Upper lobe of left lung (tissue), 6 donors: Measurements from ENCODE around the gene CHST14. TPM values are rescaled to one million over a fixed set of nuclear protein-coding genes. Genes with fewer than 3 reads are reported as not detected.

Experiments
- ATAC-seq, 2 donors: fragments of 200-7000 bp; cut with Tn5 transposase; one replicate each; pipeline ENCODE4 v1.9.1; 2022; ENCODE audit warnings: mild to moderate bottlenecking in 2 of 2, moderate library complexity in 2 of 2; ENCODE audit not compliant: low FRiP score in 2 of 2
- DNase-seq, 2 donors: peaks; one replicate each; pipeline ENCODE4 v3.0.0-alpha.2; 2019 to 2020
- H3K27ac ChIP-seq, 4 donors: fragments of 200-600 bp; sonication (generic); one replicate each; pipeline ENCODE4 v1.5.1; 2016 to 2019
- H3K27me3 ChIP-seq, 4 donors: fragments of 200-600 bp; sonication (generic); one replicate each; pipeline ENCODE4 v1.5.1; 2017 to 2019
- H3K36me3 ChIP-seq, 4 donors: fragments of 200-600 bp; sonication (generic); one replicate each; pipeline ENCODE4 v1.5.1; 2016 to 2019
- H3K4me1 ChIP-seq, 4 donors: fragments of 200-600 bp; sonication (generic); one replicate each; pipeline ENCODE4 v1.5.1; 2018 to 2019
- H3K4me3 ChIP-seq, 4 donors: fragments of 200-600 bp; sonication (generic); one replicate each; pipeline ENCODE4 v1.5.1; 2017 to 2019; ENCODE audit warnings: mild to moderate bottlenecking in 2 of 4, moderate library complexity in 1 of 4
- H3K9me3 ChIP-seq, 4 donors: fragments of 200-600 bp; sonication (generic); one replicate each; pipeline ENCODE4 v1.5.1; 2018 to 2019
- EP300 ChIP-seq, 4 donors: sonication (generic); formaldehyde crosslinking; IDR thresholded peaks; one replicate each; pipeline ENCODE4 v1.5.1; 2017; ENCODE audit warnings: antibody characterized with exemption in 4 of 4, control low read depth in 2 of 4
- POLR2A ChIP-seq, 4 donors: fragments of 450-650 bp; IDR thresholded peaks; one replicate each; pipeline ENCODE4 v1.5.1; 2016 to 2017; ENCODE audit warnings: antibody characterized with exemption in 4 of 4, mild to moderate bottlenecking in 2 of 4
- POLR2AphosphoS5 ChIP-seq, 2 donors: sonication (generic); formaldehyde crosslinking; IDR thresholded peaks; one replicate each; pipeline ENCODE4 v1.5.1; 2017; ENCODE audit warnings: antibody characterized with exemption in 2 of 2
- WGBS, 2 donors: methylation state at CpG; one replicate each; pipeline ENCODE4 v1.1.5; 2017 to 2018; 5-methylcytosine and 5-hydroxymethylcytosine counted together
- total RNA-seq, 6 donors: library from RNA; depleted of rRNA in 4 of 6; stranded (reverse); fragments of >200 nt in 4 of 6; gene quantifications; one replicate each; pipeline versions ENCODE4 v1.1.0 to v1.2.1, GENCODE V29; 2016 to 2021
- TF ChIP-seq, protein P1 (sequence below), 6 experiments: fragments of 450-650 bp in 4 of 6; fragments of 200-600 bp in 2 of 6; sonication (generic) in 2 of 6; IDR thresholded peaks; one replicate each; pipeline ENCODE4 v1.5.1; 2016 to 2019; ENCODE audit warnings: antibody characterized with exemption in 6 of 6
- donor health status: DM: no; HTN: no; CAD: no; lungs with moderate emphysema.
- donor health status: DM: no; HTN: yes; CAD: no; lungs with severe emphysema.

Gene CHST14
- total RNA-seq, 6 donors from 2014 or later: 3.1 to 20.6 (median 14.6) TPM

DNA sequence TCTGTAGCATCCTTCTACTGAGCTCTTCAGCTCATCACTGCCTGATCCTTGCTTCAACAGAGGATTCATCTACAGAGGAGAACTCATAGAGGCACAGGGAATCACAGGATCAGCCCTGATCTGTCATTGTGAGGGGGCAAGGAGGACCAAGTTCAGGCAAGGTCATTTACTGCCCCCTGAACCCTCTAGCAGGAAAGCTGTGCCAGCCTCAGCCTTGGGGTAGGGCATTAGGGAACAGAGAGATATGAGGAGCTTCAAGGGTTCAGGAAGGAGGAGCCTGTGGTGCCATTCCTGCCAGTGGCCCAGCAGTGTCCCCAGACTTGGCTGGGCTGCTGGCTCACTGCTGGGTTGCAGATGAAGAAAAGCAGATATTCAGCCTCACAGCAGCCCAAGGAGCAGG, 8.2 kb downstream of the CHST14 start:
- TF ChIP-seq POLR2AphosphoS5 (IDR thresholded peaks at IDR 0.05): no peak
- no peak for TF ChIP-seq POLR2A (IDR thresholded peaks at IDR 0.05)
- no peak for TF ChIP-seq EP300 (IDR thresholded peaks at IDR 0.05)
- TF ChIP-seq, protein P1, sequence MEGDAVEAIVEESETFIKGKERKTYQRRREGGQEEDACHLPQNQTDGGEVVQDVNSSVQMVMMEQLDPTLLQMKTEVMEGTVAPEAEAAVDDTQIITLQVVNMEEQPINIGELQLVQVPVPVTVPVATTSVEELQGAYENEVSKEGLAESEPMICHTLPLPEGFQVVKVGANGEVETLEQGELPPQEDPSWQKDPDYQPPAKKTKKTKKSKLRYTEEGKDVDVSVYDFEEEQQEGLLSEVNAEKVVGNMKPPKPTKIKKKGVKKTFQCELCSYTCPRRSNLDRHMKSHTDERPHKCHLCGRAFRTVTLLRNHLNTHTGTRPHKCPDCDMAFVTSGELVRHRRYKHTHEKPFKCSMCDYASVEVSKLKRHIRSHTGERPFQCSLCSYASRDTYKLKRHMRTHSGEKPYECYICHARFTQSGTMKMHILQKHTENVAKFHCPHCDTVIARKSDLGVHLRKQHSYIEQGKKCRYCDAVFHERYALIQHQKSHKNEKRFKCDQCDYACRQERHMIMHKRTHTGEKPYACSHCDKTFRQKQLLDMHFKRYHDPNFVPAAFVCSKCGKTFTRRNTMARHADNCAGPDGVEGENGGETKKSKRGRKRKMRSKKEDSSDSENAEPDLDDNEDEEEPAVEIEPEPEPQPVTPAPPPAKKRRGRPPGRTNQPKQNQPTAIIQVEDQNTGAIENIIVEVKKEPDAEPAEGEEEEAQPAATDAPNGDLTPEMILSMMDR (IDR thresholded peaks at IDR 0.05): no peak
- H3K36me3 ChIP-seq: no peaks in the 10 kb centered on the region
- no peaks in the 10 kb centered on the region for H3K9me3 ChIP-seq
- DNase-seq (no peak), ATAC-seq (no peak)
- no peak overlapping the region for H3K27ac ChIP-seq
- H3K4me1 ChIP-seq: peaks cover 0 to 4% (median 0%) of the 10 kb centered on the region in 4 donors
- no peaks in the 10 kb centered on the region for H3K27me3 ChIP-seq
- no peak overlapping the region for H3K4me3 ChIP-seq

DNA sequence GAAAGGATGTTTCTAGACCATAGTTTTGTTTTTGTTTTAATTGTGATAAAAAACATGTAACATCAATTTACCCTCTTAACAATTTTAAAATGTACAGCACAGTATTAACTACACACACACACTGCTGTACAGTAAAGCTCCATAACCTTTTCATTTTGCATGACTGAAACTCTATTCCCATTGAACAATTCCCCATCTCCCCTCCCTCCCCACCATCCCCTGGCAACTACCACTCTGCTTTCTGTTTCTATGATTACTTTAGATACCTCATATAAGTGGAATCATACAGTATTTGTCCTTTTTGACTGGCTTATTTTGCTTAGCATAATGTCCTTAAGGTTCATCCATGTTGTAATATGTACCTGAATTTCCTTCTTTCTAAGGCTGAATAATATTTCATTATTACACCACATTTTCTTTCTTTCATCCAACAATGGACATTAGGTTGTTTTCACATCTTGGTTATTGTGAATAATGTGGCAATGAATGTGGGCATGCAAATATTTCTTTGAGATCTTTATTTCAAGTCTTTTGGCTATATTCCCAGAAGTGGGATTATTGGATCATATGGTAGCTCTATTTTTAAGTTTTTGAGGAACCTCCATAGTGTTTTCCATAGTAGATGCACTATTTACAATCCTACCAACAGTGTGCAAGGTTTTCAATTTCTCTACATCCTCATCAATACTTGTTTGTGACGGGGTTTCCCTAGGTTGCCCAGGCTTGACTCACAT, 10.7 kb downstream of the CHST14 start:
- H3K36me3 ChIP-seq: no peaks in the 10 kb centered on the region
- H3K4me3 ChIP-seq: no peak overlapping the region
- H3K27ac ChIP-seq: no peak overlapping the region
- ATAC-seq: no peak
- DNase-seq: no peak
- TF ChIP-seq POLR2A (IDR thresholded peaks at IDR 0.05): no peak
- no peak for TF ChIP-seq EP300 (IDR thresholded peaks at IDR 0.05)
- TF ChIP-seq, protein P1 (IDR thresholded peaks at IDR 0.05): no peak
- TF ChIP-seq POLR2AphosphoS5 (IDR thresholded peaks at IDR 0.05): no peak
- 86 to 94% methylated on average over 1 of the region's 1 CpG for WGBS, 2 donors
- H3K4me1 ChIP-seq: peaks cover 0 to 4% (median 0%) of the 10 kb centered on the region in 4 donors
- no peaks in the 10 kb centered on the region for H3K9me3 ChIP-seq
- no peaks in the 10 kb centered on the region for H3K27me3 ChIP-seq

DNA sequence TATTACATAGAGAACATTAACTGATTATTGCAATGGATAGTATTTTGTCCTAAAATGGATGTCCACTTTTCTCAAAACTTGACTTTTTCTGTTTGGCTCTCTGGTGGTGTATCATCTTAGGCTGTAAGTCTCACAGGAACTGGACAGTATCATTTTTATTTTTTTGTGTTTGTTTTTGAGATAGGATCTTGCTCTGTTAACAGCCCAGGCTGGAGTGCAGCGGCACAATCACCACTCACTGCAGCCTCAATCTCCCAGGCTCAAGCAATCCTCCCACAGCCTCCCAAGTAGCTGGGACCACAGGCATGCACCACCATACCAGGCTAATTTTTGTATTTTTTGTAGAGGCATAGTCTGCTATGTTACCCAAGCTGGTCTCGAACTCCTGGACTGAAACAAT, 13.1 kb downstream of the CHST14 start:
- Histone ChIP-seq H3K4me3 (no peak overlapping the region), H3K27me3 (no peaks in the 10 kb centered on the region), H3K9me3 (no peaks in the 10 kb centered on the region), H3K27ac (no peak overlapping the region), H3K4me1 (no peaks in the 10 kb centered on the region), H3K36me3 (no peaks in the 10 kb centered on the region)
- TF ChIP-seq EP300 (IDR thresholded peaks at IDR 0.05) (no peak), POLR2AphosphoS5 (IDR thresholded peaks at IDR 0.05) (no peak), POLR2A (IDR thresholded peaks at IDR 0.05) (no peak)
- TF ChIP-seq, protein P1 (IDR thresholded peaks at IDR 0.05): no peak
- no peak for ATAC-seq
- 78 to 94% methylated on average over 2 of the region's 2 CpGs for WGBS, 2 donors
- no peak for DNase-seq

DNA sequence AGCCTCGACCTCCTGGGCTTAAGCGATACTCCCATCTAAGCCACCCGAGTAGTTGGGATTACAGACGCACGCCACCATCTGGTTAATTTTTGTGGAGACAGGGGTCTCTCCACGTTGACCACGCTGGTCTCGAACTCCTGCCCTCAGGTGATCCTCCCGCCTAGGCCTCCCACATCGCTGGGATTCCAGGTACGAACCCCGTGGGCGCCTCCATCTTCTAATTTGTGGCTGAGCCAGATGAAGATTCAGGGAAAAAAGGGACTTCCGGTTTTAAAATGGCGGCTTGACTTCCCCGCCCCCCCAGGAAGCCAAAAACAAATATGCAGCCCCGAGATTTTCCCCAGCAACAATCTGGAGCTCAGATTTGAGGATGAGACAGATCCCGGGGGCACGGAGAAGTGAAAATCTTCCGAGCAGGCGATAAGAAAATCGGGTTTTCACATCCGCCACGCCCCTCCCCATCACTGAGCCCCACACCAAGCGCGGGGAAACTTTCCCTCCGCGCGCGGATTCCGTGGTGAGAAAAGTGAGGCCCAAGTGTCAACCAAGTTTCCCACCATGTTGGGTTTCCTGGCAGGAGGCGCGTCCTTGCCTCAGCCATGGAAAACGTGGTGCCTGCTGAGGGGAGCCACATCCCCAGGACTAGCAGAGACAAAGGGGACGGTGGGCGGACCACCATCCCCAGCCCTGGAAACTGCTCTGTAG, 15.4 kb downstream of the CHST14 start:
- Histone ChIP-seq H3K4me3 (no peak overlapping the region), H3K27me3 (no peaks in the 10 kb centered on the region), H3K27ac (no peak overlapping the region), H3K4me1 (no peaks in the 10 kb centered on the region), H3K36me3 (no peaks in the 10 kb centered on the region), H3K9me3 (no peaks in the 10 kb centered on the region)
- no peak for ATAC-seq
- 85 to 92% methylated on average over 34 to 35 of the region's 36 CpGs for WGBS, 2 donors
- no peak for DNase-seq
- TF ChIP-seq, protein P1 (IDR thresholded peaks at IDR 0.05): no peak
- TF ChIP-seq POLR2AphosphoS5 (IDR thresholded peaks at IDR 0.05): no peak
- no peak for TF ChIP-seq POLR2A (IDR thresholded peaks at IDR 0.05)
- TF ChIP-seq EP300 (IDR thresholded peaks at IDR 0.05): no peak
